Fibroblast of upper back skin (primary cell): Measurements from ENCODE around the gene SLC25A15.
"Not testable (repeated sequence)": the region's sequence is repeated elsewhere in the genome, so short reads cannot be mapped to it uniquely, and the experiment has no call there.

Experiments used
- DNase-seq: peaks from one replicate; pipeline ENCODE4 v3.0.0-alpha.2; 2013

The SLC25A15 gene

GRCh38 chr13:40814803-40815202 lies 25.4 kb downstream of the SLC25A15 start:
- no peak for DNase-seq

GRCh38 chr13:40818926-40819325 lies 29.5 kb downstream of the SLC25A15 start:
- no peak for DNase-seq

- no peak for DNase-seq
Measured at GRCh38 chr13:40819797-40820315, 30.4 kb downstream of the SLC25A15 start.

DNA sequence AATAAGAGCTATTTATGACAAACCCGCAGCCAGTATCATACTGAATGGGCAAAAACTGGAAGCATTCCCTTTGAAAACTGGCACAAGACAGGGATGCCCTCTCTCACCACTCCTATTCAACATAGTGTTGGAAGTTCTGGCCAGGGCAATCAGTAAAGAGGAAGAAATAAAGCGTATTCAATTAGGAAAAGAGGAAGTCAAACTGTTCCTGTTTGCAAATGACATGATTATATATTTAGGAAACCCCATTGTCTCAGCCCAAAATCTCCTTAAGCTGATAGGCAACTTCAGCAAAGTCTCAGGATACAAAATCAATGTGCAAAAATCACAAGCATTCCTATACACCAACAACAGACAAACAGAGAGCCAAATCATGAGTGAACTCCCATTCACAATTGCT lies 50.3 kb downstream of the SLC25A15 start:
- not testable (repeated sequence) for DNase-seq

DNA sequence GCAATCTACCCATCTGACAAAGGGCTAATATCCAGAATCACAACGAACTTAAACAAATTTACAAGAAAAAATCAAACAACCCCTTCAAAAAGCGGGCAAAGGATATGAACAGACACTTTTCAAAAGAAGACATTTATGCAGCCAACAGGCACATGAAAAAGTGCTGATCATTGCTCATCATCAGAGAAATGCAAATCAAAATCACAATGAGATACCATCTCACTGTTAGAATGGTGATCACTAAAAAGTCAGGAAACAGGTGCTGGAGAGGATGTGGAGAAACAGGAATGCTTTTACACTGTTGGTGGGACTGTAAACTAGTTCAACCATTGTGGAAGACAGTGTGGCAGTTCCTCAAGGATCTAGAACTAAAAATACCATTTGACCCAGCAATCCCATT lies 51.5 kb downstream of the SLC25A15 start:
- not testable (repeated sequence) for DNase-seq
